ENCODE results near the gene TUBB6. TPM values are rescaled to one million over a fixed set of nuclear protein-coding genes. Genes with fewer than 3 reads are reported as not detected.

TUBB6 gene
- total and polyA plus RNA-seq, 2 experiments from 2014 or later: 148 to 329 TPM

DNA sequence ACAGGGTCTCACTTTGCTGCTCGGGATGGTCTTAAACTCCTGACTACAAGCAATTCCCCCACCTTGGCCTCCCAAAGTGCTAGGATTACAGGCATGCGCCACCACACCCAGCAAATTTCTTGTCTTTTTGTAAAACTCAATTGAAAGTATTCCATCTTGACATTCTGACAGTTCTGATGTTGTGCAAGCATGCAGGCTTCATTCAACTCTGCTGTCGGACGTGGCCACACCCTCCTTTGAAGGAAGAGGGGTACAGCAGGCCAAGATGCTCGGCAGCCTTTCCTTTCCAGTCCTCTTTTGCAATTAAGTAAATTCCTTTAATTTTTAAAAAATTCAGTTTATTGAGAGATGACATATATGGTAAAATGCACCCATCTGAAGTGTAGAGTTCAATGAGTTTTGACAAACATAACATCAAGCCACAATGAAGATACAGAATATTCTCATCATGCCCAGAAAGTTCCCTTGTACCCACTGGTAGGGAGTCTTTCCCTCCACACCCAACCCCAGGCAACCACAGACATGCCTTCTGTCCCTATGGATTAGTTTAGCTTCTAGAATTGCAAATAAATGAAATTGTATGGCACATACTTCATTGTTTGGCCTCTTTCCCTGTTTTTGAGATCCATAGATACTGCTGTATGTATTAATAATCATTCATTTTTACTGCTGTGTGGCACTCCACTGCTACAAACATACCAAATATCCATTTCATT is 33.1 kb downstream of the TUBB6 start:
- Histone ChIP-seq H3K36me3 (ENCODE audit: insufficient read depth) (peaks cover 12% of the 10 kb centered on the region), H3K9me2 (ENCODE audit: insufficient read depth) (no peaks in the 10 kb centered on the region), H3F3A (replicated peaks; ENCODE audit: low read depth) (peaks cover 11% of the 10 kb centered on the region), H4K20me1 (replicated peaks; ENCODE audit: insufficient read depth) (peaks cover 3% of the 10 kb centered on the region; the same call in 1 of the 2 replicates), H3K4me1 (ENCODE audit: insufficient read depth) (peaks cover 22% of the 10 kb centered on the region), H3K4me3 (no peak overlapping the region), H2AFZ (no peak overlapping the region), H3K27me3 (ENCODE audit: insufficient read depth) (no peaks in the 10 kb centered on the region), H3K79me2 (replicated peaks; ENCODE audit: insufficient read depth) (no peaks in the 10 kb centered on the region), H3K27ac (ENCODE audit: low read depth) (no peak overlapping the region), H3K4me2 (no peak overlapping the region)
- no peak overlapping the region for H3K27ac Mint-ChIP-seq
- no peak overlapping the region for H3K4me3 Mint-ChIP-seq
- no peaks in the 10 kb centered on the region; the same call in 2 of the 3 replicates for H3K9me3 Mint-ChIP-seq
- H3K27me3 Mint-ChIP-seq (ENCODE audit: insufficient read depth, low read depth, poor library complexity): peaks cover 18% of the 10 kb centered on the region
- H3K36me3 Mint-ChIP-seq (ENCODE audit: low read depth): peaks cover 72% of the 10 kb centered on the region
- TF ChIP-seq, protein P1, sequence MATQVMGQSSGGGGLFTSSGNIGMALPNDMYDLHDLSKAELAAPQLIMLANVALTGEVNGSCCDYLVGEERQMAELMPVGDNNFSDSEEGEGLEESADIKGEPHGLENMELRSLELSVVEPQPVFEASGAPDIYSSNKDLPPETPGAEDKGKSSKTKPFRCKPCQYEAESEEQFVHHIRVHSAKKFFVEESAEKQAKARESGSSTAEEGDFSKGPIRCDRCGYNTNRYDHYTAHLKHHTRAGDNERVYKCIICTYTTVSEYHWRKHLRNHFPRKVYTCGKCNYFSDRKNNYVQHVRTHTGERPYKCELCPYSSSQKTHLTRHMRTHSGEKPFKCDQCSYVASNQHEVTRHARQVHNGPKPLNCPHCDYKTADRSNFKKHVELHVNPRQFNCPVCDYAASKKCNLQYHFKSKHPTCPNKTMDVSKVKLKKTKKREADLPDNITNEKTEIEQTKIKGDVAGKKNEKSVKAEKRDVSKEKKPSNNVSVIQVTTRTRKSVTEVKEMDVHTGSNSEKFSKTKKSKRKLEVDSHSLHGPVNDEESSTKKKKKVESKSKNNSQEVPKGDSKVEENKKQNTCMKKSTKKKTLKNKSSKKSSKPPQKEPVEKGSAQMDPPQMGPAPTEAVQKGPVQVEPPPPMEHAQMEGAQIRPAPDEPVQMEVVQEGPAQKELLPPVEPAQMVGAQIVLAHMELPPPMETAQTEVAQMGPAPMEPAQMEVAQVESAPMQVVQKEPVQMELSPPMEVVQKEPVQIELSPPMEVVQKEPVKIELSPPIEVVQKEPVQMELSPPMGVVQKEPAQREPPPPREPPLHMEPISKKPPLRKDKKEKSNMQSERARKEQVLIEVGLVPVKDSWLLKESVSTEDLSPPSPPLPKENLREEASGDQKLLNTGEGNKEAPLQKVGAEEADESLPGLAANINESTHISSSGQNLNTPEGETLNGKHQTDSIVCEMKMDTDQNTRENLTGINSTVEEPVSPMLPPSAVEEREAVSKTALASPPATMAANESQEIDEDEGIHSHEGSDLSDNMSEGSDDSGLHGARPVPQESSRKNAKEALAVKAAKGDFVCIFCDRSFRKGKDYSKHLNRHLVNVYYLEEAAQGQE (IDR thresholded peaks at IDR 0.05; ENCODE audit: unreplicated experiment): no peak
- no peak for TF ChIP-seq CREB1 (CRISPR knock-in tag; IDR thresholded peaks at IDR 0.05; ENCODE audit: low read depth)
- no peak for TF ChIP-seq EZH2 (IDR thresholded peaks at IDR 0.05; ENCODE audit: low read depth, unreplicated experiment)
- TF ChIP-seq ZNF331 (CRISPR knock-in tag; IDR thresholded peaks at IDR 0.05; ENCODE audit: low read depth): no peak
- TF ChIP-seq NANOG (IDR thresholded peaks at IDR 0.05; ENCODE audit: borderline replicate concordance): no peak
- no peak for TF ChIP-seq ZNF114 (CRISPR knock-in tag; IDR thresholded peaks at IDR 0.05)
- no peak for TF ChIP-seq EZH2phosphoT487 (IDR thresholded peaks at IDR 0.05; ENCODE audit: unreplicated experiment)
- TF ChIP-seq JUNB (IDR thresholded peaks at IDR 0.05; ENCODE audit: unreplicated experiment): no peak
- no peak for DNase-seq (ENCODE audit: low spot score)
- H3K4me1 Mint-ChIP-seq: peaks cover 24% of the 10 kb centered on the region
- no peak for ATAC-seq

DNA sequence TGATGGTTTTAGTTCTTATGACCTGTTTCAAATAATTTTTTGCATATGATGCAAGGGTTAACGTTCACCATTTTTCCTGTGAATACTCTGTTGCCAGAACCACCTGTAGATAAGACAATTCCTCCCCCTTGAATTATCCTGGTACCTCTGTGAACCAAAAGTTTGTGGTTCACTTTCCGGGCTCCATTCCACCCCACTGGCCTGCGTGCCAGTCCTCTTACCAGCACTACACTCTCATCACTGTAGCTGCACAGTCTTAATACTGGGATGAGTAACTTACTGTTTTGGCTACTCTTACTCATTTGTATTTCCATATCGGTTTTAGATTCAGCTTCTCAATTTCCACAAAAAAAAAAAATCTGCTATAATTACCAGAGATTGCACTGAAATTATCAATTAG is 34.6 kb downstream of the TUBB6 start:
- Histone ChIP-seq H2AFZ (no peak overlapping the region), H3F3A (replicated peaks; ENCODE audit: low read depth) (peaks cover 5% of the 10 kb centered on the region), H4K20me1 (replicated peaks; ENCODE audit: insufficient read depth) (peaks cover 3% of the 10 kb centered on the region; the same call in 1 of the 2 replicates), H3K27me3 (ENCODE audit: insufficient read depth) (no peaks in the 10 kb centered on the region), H3K36me3 (ENCODE audit: insufficient read depth) (peaks cover 18% of the 10 kb centered on the region), H3K27ac (ENCODE audit: low read depth) (no peak overlapping the region), H3K4me3 (no peak overlapping the region), H3K9me2 (ENCODE audit: insufficient read depth) (no peaks in the 10 kb centered on the region), H3K4me2 (no peak overlapping the region), H3K4me1 (ENCODE audit: insufficient read depth) (peaks cover 11% of the 10 kb centered on the region), H3K79me2 (replicated peaks; ENCODE audit: insufficient read depth) (no peaks in the 10 kb centered on the region)
- H3K9me3 Mint-ChIP-seq: no peaks in the 10 kb centered on the region
- H3K4me3 Mint-ChIP-seq: no peak overlapping the region
- no peak for DNase-seq (ENCODE audit: low spot score)
- ATAC-seq: no peak
- peaks cover 14% of the 10 kb centered on the region for H3K27me3 Mint-ChIP-seq (ENCODE audit: insufficient read depth, low read depth, poor library complexity)
- peak overlapping the region; percentile 10; the same call in 1 of the 2 replicates for H3K27ac Mint-ChIP-seq
- H3K4me1 Mint-ChIP-seq: peaks cover 11% of the 10 kb centered on the region
- H3K36me3 Mint-ChIP-seq (ENCODE audit: low read depth): peaks cover 74% of the 10 kb centered on the region
- no peak for TF ChIP-seq CREB1 (CRISPR knock-in tag; IDR thresholded peaks at IDR 0.05; ENCODE audit: low read depth)
- no peak for TF ChIP-seq JUNB (IDR thresholded peaks at IDR 0.05; ENCODE audit: unreplicated experiment)
- TF ChIP-seq ZNF114 (CRISPR knock-in tag; IDR thresholded peaks at IDR 0.05): no peak
- TF ChIP-seq, protein P2, sequence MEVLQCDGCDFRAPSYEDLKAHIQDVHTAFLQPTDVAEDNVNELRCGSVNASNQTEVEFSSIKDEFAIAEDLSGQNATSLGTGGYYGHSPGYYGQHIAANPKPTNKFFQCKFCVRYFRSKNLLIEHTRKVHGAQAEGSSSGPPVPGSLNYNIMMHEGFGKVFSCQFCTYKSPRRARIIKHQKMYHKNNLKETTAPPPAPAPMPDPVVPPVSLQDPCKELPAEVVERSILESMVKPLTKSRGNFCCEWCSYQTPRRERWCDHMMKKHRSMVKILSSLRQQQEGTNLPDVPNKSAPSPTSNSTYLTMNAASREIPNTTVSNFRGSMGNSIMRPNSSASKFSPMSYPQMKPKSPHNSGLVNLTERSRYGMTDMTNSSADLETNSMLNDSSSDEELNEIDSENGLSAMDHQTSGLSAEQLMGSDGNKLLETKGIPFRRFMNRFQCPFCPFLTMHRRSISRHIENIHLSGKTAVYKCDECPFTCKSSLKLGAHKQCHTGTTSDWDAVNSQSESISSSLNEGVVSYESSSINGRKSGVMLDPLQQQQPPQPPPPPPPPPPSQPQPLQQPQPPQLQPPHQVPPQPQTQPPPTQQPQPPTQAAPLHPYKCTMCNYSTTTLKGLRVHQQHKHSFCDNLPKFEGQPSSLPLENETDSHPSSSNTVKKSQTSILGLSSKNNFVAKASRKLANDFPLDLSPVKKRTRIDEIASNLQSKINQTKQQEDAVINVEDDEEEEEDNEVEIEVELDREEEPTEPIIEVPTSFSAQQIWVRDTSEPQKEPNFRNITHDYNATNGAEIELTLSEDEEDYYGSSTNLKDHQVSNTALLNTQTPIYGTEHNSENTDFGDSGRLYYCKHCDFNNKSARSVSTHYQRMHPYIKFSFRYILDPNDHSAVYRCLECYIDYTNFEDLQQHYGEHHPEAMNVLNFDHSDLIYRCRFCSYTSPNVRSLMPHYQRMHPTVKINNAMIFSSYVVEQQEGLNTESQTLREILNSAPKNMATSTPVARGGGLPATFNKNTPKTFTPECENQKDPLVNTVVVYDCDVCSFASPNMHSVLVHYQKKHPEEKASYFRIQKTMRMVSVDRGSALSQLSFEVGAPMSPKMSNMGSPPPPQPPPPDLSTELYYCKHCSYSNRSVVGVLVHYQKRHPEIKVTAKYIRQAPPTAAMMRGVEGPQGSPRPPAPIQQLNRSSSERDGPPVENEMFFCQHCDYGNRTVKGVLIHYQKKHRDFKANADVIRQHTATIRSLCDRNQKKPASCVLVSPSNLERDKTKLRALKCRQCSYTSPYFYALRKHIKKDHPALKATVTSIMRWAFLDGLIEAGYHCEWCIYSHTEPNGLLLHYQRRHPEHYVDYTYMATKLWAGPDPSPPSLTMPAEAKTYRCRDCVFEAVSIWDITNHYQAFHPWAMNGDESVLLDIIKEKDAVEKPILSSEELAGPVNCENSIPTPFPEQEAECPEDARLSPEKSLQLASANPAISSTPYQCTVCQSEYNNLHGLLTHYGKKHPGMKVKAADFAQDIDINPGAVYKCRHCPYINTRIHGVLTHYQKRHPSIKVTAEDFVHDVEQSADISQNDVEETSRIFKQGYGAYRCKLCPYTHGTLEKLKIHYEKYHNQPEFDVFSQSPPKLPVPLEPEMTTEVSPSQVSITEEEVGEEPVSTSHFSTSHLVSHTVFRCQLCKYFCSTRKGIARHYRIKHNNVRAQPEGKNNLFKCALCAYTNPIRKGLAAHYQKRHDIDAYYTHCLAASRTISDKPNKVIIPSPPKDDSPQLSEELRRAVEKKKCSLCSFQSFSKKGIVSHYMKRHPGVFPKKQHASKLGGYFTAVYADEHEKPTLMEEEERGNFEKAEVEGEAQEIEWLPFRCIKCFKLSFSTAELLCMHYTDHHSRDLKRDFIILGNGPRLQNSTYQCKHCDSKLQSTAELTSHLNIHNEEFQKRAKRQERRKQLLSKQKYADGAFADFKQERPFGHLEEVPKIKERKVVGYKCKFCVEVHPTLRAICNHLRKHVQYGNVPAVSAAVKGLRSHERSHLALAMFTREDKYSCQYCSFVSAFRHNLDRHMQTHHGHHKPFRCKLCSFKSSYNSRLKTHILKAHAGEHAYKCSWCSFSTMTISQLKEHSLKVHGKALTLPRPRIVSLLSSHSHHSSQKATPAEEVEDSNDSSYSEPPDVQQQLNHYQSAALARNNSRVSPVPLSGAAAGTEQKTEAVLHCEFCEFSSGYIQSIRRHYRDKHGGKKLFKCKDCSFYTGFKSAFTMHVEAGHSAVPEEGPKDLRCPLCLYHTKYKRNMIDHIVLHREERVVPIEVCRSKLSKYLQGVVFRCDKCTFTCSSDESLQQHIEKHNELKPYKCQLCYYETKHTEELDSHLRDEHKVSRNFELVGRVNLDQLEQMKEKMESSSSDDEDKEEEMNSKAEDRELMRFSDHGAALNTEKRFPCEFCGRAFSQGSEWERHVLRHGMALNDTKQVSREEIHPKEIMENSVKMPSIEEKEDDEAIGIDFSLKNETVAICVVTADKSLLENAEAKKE (CRISPR knock-in tag; IDR thresholded peaks at IDR 0.05): no peak
- TF ChIP-seq ZNF331 (CRISPR knock-in tag; IDR thresholded peaks at IDR 0.05; ENCODE audit: low read depth): no peak
- no peak for TF ChIP-seq STAT1 (IDR thresholded peaks at IDR 0.05; ENCODE audit: unreplicated experiment)
